ENCODE measurements around the gene NACAD. TPM values are rescaled to one million over a fixed set of nuclear protein-coding genes. Genes with fewer than 3 reads are reported as not detected.

Gene NACAD
- total RNA-seq, 1 experiment from 2014 or later = 5.5 TPM

GRCh38 chr7:45089341-45089891 is 647 bp upstream of the NACAD start:
- no peaks in the 10 kb centered on the region for H3K9me3 Mint-ChIP-seq
- peaks cover 15% of the 10 kb centered on the region for H3K4me1 Mint-ChIP-seq
- TF ChIP-seq ZBTB21 (CRISPR knock-in tag; IDR thresholded peaks at IDR 0.05; ENCODE audit: borderline replicate concordance) = no peak
- TF ChIP-seq, protein P1, sequence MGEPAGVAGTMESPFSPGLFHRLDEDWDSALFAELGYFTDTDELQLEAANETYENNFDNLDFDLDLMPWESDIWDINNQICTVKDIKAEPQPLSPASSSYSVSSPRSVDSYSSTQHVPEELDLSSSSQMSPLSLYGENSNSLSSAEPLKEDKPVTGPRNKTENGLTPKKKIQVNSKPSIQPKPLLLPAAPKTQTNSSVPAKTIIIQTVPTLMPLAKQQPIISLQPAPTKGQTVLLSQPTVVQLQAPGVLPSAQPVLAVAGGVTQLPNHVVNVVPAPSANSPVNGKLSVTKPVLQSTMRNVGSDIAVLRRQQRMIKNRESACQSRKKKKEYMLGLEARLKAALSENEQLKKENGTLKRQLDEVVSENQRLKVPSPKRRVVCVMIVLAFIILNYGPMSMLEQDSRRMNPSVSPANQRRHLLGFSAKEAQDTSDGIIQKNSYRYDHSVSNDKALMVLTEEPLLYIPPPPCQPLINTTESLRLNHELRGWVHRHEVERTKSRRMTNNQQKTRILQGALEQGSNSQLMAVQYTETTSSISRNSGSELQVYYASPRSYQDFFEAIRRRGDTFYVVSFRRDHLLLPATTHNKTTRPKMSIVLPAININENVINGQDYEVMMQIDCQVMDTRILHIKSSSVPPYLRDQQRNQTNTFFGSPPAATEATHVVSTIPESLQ (CRISPR knock-in tag; IDR thresholded peaks at IDR 0.05) = no peak
- TF ChIP-seq NFYB (CRISPR knock-in tag; conservative IDR thresholded peaks at IDR 0.05; ENCODE audit: low read depth) = no peak
- TF ChIP-seq ZMAT4 (CRISPR knock-in tag; IDR thresholded peaks at IDR 0.05) = no peak
- no peak for TF ChIP-seq TEAD4 (CRISPR knock-in tag; IDR thresholded peaks at IDR 0.05)
- no peak for TF ChIP-seq SOX15 (CRISPR knock-in tag; IDR thresholded peaks at IDR 0.05)
- TF ChIP-seq, protein P2, sequence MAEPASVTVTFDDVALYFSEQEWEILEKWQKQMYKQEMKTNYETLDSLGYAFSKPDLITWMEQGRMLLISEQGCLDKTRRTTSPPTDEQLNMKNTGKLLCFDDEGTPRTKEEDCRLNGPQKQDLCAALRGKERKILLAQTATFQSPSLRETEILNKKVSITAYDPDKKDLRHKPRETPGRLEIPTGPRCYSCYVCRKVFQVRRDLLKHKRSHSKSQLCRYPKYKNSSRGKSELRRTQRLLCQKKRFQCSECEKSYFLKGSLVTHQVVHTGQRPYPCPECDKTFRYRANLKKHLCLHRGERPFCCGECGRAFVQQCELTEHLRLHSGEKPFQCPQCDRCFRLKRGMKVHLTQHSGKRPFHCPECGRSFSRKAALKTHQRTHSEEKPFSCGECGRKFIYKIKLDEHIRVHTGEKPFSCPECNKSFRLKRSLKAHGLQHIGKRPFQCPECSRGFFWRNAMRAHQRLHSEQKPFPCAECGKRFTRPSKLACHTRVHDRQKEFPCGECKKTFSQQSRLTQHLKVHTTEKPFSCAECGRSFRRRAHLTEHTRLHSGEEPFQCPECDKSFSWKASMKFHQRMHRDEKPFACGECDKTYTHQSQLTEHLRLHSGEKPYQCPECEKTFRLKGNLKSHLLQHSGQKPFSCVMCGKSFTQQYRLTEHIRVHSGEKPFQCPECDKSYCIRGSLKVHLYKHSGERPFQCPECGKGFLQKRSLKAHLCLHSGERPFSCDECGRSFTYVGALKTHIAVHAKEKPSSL (CRISPR knock-in tag; conservative IDR thresholded peaks at IDR 0.05) = no peak
- TF ChIP-seq, protein P3, sequence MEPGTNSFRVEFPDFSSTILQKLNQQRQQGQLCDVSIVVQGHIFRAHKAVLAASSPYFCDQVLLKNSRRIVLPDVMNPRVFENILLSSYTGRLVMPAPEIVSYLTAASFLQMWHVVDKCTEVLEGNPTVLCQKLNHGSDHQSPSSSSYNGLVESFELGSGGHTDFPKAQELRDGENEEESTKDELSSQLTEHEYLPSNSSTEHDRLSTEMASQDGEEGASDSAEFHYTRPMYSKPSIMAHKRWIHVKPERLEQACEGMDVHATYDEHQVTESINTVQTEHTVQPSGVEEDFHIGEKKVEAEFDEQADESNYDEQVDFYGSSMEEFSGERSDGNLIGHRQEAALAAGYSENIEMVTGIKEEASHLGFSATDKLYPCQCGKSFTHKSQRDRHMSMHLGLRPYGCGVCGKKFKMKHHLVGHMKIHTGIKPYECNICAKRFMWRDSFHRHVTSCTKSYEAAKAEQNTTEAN (CRISPR knock-in tag; IDR thresholded peaks at IDR 0.05) = no peak
- no peak for TF ChIP-seq ZNF219 (CRISPR knock-in tag; IDR thresholded peaks at IDR 0.05; ENCODE audit: borderline replicate concordance)
- no peak for TF ChIP-seq FOXJ3 (CRISPR knock-in tag; IDR thresholded peaks at IDR 0.05; ENCODE audit: borderline replicate concordance)
- H3K36me3 Mint-ChIP-seq = no peaks in the 10 kb centered on the region
- peaks cover 24% of the 10 kb centered on the region for H3K27me3 Mint-ChIP-seq (ENCODE audit: low read depth)
- POLR2A ChIA-PET = interaction anchor here (1.0 to 2.5 kb wide), 3 partner anchors 22 to 114 kb away, joined by 3 to 7 read pairs (median 3); partner anchors contain the start of gene TBRG4
- DNase-seq (ENCODE audit: low spot score) = peak; percentile 95
- peak overlapping the region; percentile 74 for H3K4me3 Mint-ChIP-seq
- no peak overlapping the region for H3K27ac Mint-ChIP-seq
- ATAC-seq = peak; percentile 61
- CTCF ChIA-PET = interaction anchor here (0.8 to 3.1 kb wide), 4 partner anchors 22 to 524 kb away, joined by 3 to 21 read pairs (median 9); partner anchors contain the start of gene TBRG4

GRCh38 chr7:45088146-45088701 is 545 bp downstream of the NACAD start:
- H3K27ac Mint-ChIP-seq = no peak overlapping the region
- H3K9me3 Mint-ChIP-seq = no peaks in the 10 kb centered on the region
- no peaks in the 10 kb centered on the region for H3K36me3 Mint-ChIP-seq
- peak; percentile 31 for DNase-seq (ENCODE audit: low spot score)
- TF ChIP-seq HMGA2 (CRISPR knock-in tag; IDR thresholded peaks at IDR 0.05) = no peak
- no peak for TF ChIP-seq ZNF396 (CRISPR knock-in tag; IDR thresholded peaks at IDR 0.05; ENCODE audit: borderline replicate concordance)
- TF ChIP-seq PRRX2 (CRISPR knock-in tag; IDR thresholded peaks at IDR 0.05) = no peak
- no peak for TF ChIP-seq ZNF281 (CRISPR knock-in tag; IDR thresholded peaks at IDR 0.05)
- no peak for TF ChIP-seq ZNF532 (CRISPR knock-in tag; IDR thresholded peaks at IDR 0.05; ENCODE audit: borderline replicate concordance)
- TF ChIP-seq FOXJ3 (CRISPR knock-in tag; IDR thresholded peaks at IDR 0.05; ENCODE audit: borderline replicate concordance) = no peak
- TF ChIP-seq, protein P4, sequence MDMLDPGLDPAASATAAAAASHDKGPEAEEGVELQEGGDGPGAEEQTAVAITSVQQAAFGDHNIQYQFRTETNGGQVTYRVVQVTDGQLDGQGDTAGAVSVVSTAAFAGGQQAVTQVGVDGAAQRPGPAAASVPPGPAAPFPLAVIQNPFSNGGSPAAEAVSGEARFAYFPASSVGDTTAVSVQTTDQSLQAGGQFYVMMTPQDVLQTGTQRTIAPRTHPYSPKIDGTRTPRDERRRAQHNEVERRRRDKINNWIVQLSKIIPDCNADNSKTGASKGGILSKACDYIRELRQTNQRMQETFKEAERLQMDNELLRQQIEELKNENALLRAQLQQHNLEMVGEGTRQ (CRISPR knock-in tag; IDR thresholded peaks at IDR 0.05) = peak; percentile 53
- H3K27me3 Mint-ChIP-seq (ENCODE audit: low read depth) = peaks cover 24% of the 10 kb centered on the region
- CTCF ChIA-PET = interaction anchor here (1.6 to 3.1 kb wide), 2 partner anchors 48 to 114 kb away, joined by 15 to 21 read pairs; no protein-coding TSS in a partner anchor
- POLR2A ChIA-PET = interaction anchor here (2.5 kb wide), 1 partner anchor 23 kb away, joined by 7 read pairs; the partner anchor contains the start of gene TBRG4
- peak; percentile 2; the same call in 1 of the 2 replicates for ATAC-seq
- peaks cover 15% of the 10 kb centered on the region for H3K4me1 Mint-ChIP-seq
- H3K4me3 Mint-ChIP-seq = peak overlapping the region; percentile 61
